HEK293T (cell line): ENCODE measurements around the gene FOCAD.

ENCODE experiments used
- ARNT ChIP-seq: fragments of 450-650 bp; IDR thresholded peaks from 2 replicates; pipeline ENCODE4 v1.6.1; 2017; ENCODE audit warnings: mild to moderate bottlenecking
- BHLHE40 ChIP-seq: fragments of 450-650 bp; IDR thresholded peaks from 2 replicates; pipeline ENCODE4 v1.6.1; 2016; ENCODE audit warnings: mild to moderate bottlenecking, moderate library complexity, borderline replicate concordance
- CTBP1 ChIP-seq: fragments of 450-650 bp; IDR thresholded peaks from 2 replicates; pipeline ENCODE4 v1.6.1; 2016; ENCODE audit warnings: borderline replicate concordance
- FOXA1 ChIP-seq: fragments of 450-650 bp; IDR thresholded peaks from 2 replicates; pipeline ENCODE4 v1.6.1; 2016; ENCODE audit warnings: mild to moderate bottlenecking
- FOXK2 ChIP-seq: fragments of 450-650 bp; IDR thresholded peaks from 2 replicates; pipeline ENCODE4 v1.6.1; 2016; ENCODE audit warnings: mild to moderate bottlenecking
- FOXM1 ChIP-seq: fragments of 450-650 bp; IDR thresholded peaks from 2 replicates; pipeline ENCODE4 v1.6.1; 2017; ENCODE audit warnings: mild to moderate bottlenecking, borderline replicate concordance
- HDGF ChIP-seq: fragments of 450-650 bp; IDR thresholded peaks from 2 replicates; pipeline ENCODE4 v1.6.1; 2017; ENCODE audit warnings: antibody characterized with exemption, borderline replicate concordance
- LEF1 ChIP-seq: fragments of 450-650 bp; IDR thresholded peaks from 2 replicates; pipeline ENCODE4 v1.6.1; 2017; ENCODE audit warnings: mild to moderate bottlenecking, borderline replicate concordance
- NFRKB ChIP-seq: fragments of 450-650 bp; IDR thresholded peaks from 2 replicates; pipeline ENCODE4 v1.6.1; 2016; ENCODE audit warnings: mild to moderate bottlenecking, moderate library complexity
- PKNOX1 ChIP-seq: fragments of 450-650 bp; IDR thresholded peaks from 2 replicates; pipeline ENCODE4 v1.6.1; 2016
- SP1 ChIP-seq: fragments of 450-650 bp; IDR thresholded peaks from 2 replicates; pipeline ENCODE4 v1.6.1; 2017
- SUZ12 ChIP-seq: fragments of 450-650 bp; IDR thresholded peaks from 2 replicates; pipeline ENCODE4 v1.6.1; 2016; ENCODE audit warnings: mild to moderate bottlenecking
- TARDBP ChIP-seq: fragments of 450-650 bp; IDR thresholded peaks from 2 replicates; pipeline ENCODE4 v1.6.1; 2016

DNA sequence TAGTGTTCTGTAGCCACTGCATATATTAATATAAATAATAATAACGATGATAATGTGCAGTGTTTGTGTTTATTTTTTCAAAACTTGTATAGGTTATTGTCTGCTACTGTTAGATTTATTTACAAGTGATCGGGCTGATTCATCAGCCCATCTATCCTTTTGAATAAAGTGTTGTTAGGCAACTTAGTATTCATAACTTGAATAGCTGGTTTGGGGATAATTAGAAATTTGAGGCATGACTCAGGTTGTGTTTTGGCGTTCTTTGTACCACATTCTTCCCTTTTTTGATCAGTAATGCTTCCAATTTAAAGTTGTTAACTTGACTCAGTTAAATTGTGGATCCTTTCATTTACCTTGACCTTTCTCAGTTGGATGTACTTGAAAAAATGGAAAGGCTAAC, 69.7 kb downstream of the FOCAD start:
- TF ChIP-seq NFRKB (no peak), TARDBP (no peak), CTBP1 (no peak), FOXM1 (no peak), SP1 (no peak), BHLHE40 (no peak), FOXA1 (no peak), ARNT (no peak), PKNOX1 (no peak), SUZ12 (no peak), HDGF (no peak), LEF1 (no peak), FOXK2 (no peak)
